ENCODE measurements around the gene GHR.
A peak's percentile ranks its signal among the peaks of the same experiment; 100 is the strongest.

Gene GHR

DNA sequence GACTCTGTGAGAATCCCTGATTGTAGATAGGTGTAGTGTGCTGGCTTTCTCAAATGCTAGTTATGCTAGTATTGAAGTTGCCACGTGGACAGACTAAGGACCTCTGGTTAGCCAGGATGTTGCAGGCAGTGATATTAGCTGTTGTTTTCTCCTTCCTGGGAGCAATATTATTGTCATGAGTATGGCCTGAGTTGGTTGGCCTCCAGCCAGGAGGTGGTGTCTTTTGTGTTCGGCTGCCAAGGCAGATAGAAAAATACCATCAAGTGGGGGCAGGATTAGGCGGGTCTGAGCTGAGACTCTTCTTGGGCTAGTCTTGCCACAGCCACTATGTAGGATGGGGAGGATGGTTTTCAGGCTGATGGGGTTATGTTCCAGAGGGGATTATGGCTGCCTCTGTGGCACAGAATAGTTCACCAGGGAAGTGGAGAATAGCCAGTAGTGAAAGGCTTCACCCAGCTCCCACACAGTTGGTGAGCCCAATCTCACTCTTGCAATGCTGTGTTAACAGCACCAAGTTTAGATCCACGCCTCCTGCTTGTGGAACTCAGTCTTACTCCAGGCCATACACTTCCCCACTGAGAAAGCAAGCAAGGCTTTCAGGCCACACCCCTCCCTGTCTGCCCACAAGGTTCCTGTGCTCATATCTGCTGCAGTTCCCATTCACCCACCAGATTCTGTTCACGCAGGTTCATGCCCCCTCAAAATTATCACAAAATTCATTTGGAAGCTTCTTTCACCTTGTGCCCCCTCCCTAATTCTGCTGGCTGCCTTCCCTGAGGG lies 31.2 kb downstream of the GHR start:
- DNase-seq: no peak
- intact Hi-C loops (cut with DNase I): no loop called here

DNA sequence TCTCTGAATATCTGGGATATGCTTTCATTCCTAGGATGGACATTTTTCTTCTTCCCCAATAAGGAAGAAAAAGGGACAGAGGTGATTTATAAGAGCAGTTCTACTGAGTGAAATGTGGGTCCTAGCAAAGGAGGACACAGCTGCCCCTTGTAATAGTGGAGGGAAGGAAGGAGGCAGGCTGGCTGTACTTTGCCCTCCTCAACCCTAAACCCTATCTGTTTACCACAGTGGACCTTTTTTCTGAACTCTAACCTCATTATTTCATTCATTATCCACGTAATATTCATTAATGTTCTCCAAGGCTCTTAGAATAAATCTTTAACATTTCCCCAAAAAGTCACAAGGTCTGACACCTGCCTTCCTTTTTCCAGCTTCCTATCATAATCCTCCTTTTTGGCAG lies 37.8 kb downstream of the GHR start:
- intact Hi-C loops (cut with DNase I): no loop called here
- no peak for DNase-seq

- intact Hi-C loops (cut with DNase I): no loop called here
- DNase-seq: no peak
Measured at GRCh38 chr5:42461507-42461906, 38.3 kb downstream of the GHR start.

GRCh38 chr5:42462083-42462482 lies 38.8 kb downstream of the GHR start:
- intact Hi-C loops (cut with DNase I): no loop called here
- DNase-seq: no peak

- intact Hi-C loops (cut with DNase I): no loop called here
- DNase-seq: no peak
Measured at GRCh38 chr5:42467572-42467971, 44.3 kb downstream of the GHR start.

DNA sequence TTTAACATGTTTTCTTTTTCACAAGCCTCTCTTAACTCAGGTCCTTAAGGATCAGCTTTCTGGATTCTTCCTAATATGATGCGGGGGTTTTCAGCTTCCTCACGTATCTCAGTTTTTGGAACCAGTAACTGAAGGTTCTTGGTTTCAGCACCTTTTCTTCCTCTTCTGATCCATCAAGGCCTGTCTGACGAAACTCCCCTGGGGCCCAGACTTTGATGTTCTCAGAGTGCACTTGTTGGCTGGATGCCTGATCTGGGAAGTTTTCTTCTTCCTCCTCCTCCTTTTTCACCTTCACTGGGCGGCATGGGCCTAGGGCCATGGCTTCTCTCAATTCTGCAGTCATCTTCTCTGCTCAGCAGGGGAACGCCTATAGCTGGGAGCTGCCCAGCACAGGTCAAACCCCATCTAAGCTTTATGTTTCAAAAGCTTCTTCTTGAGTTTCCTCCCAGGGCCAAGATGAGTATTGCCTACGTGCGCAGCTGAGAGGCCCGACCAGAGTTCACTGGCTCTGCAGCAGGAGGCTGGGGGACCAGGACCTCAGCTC lies 44.8 kb downstream of the GHR start:
- intact Hi-C loops (cut with DNase I): no loop called here
- DNase-seq: no peak

DNA sequence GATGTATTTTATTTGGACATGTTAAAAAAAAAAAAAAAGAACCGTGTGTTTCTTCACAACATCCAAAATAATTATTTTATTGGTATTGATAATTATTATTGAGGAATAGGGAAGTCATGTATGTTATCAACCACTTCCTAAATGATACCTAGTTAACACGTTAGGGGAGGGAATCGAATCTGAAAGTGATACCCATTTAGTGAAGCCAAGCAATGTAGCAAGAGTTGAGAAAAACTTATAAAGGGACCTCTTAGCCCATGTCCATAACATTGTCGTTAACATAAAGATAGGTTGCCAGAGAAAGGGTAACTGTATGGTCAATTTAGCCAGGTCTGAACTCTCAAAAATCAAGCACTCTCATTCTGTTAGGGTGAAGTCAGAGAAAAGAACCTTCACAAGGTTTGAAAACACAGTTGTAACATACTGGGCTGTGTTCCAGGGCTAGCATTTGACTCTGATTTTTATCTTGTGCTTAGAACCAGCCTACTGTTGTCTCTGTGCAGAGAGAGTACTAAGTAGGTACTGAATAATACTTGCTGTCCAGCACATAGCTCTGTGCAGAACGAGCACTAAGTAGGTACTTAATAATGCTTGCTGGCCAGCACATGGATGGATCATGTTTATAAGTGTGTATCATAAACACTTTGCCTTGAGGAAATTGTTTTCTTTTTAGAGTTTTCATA lies 60.4 kb downstream of the GHR start:
- intact Hi-C loops (cut with DNase I): no loop called here

DNA sequence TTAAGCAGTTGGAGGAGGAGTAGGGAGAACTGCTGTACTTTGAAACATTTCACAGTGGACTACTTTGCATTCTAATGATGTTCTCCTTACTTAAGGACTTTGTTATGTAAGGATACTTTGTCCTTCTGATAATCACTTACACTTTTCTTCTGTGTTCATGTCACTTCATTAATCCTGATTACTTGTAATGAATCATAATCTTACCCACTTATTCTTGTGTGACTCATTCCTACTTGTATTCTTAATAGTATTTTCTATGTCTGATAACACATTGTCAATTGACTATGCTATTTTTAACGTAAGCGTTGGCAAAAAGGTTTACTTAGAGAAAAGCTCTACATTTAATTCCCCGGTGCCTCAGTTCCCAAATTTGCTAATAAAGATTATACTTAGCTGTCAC lies 63.8 kb downstream of the GHR start:
- DNase-seq: no peak
- intact Hi-C loops (cut with DNase I): no loop called here

More for the DNA sequence above, 60.4 kb downstream of the GHR start:
- no peak for DNase-seq

GRCh38 chr5:42487821-42488220 lies 64.6 kb downstream of the GHR start:
- DNase-seq: no peak
- intact Hi-C loops (cut with DNase I): no loop called here

DNA sequence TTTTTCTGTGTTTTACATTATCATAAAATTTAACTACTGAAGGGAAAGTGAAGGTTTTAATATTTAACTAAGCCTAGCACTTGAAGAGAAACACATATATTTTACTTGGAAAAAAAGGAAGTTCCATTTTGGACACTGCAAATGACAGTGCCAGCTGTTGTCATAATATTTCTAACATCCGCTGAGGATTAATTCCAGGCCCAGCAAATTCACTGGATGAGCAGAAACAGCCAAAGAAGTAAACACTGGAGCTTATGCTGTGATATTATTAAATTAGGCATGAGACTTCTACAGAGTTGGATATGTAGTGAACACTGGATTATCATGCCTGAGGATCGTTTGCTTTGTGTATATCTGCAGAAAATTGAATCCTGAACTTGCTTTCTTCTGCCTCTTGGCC lies 67.6 kb downstream of the GHR start:
- DNase-seq: no peak
- intact Hi-C loops (cut with DNase I): no loop called here

DNA sequence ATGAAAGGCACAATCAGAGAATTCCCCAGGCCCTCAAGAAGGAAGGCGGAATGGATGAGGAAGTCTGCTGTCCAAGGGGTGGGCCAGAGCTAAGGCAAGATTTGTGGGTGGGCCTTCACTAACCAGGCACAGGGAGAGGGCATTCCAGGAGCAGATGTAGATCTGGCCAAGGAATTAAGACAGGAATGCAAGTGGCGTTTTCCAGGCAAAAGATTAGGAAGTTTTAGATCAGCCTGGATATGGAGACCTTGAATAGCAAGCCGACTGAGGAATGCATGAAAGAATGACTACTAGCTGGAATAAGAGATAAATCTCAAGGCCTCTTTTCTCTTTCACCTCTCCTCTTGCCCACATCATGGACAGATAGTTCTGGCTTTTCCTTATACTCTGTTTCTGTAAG lies 68.5 kb downstream of the GHR start:
- DNase-seq: no peak
- intact Hi-C loops (cut with DNase I): no loop called here

DNA sequence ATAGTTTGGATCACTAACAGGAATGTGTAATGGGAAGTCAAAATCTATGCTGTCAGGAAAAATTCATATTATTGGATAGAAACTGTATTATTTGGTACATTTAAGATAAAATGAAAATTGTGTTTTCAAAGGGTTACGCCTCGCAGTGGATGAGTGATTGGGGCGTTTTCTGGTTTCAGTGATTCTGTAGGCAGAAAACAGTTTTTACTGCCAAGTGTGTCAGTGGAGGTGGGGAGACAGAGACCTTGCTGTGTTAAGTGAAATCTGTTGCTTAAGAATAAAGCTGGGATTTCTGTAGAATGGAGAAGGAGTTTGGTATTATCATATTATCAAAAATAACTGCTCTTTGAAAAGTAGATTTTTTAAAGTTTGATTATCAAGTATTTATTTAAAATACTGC lies 69.7 kb downstream of the GHR start:
- peak in 13 of 42 donors; percentile 6 to 56 (median 26) for DNase-seq
- intact Hi-C loops (cut with DNase I): no loop called here

DNA sequence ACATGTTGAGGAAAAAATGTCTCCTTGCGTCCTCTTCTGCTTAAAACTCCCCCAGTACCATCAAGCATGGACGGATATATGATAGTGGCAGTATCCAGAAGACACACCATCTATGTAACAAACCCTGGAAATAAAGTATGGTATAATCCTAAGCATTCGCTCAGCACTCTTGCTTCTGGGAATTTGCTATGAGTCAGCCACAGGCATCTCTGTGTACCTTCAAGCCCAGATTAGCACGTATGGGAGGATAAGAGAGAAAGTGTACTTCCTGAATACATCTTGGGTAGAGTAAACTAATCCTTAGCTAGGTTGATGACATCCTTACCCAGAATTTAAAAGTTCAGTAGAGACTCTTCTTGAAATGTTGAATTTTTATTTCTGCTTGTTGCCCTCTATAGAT lies 71.2 kb downstream of the GHR start:
- intact Hi-C loops (cut with DNase I): no loop called here
- no peak for DNase-seq

DNA sequence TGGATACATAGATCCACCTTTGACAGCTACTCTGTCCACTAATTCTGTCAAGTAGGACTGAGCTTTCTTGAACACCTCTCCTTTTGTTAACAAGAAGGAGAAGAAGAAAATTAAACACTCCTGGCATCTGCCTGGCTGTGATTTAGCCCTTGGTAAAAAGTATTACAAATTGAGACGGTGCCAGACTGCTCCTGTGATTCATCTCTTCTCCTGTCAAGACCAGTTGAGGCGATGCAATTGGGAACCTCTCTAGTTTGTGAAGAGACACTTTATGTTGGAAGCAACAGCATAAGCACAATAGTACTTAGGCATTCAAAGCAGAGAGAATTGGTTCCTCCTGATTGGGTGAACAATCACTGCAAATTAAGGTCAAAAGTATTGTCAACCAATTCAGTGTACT lies 72.7 kb downstream of the GHR start:
- no peak for DNase-seq
- intact Hi-C loops (cut with DNase I): no loop called here

DNA sequence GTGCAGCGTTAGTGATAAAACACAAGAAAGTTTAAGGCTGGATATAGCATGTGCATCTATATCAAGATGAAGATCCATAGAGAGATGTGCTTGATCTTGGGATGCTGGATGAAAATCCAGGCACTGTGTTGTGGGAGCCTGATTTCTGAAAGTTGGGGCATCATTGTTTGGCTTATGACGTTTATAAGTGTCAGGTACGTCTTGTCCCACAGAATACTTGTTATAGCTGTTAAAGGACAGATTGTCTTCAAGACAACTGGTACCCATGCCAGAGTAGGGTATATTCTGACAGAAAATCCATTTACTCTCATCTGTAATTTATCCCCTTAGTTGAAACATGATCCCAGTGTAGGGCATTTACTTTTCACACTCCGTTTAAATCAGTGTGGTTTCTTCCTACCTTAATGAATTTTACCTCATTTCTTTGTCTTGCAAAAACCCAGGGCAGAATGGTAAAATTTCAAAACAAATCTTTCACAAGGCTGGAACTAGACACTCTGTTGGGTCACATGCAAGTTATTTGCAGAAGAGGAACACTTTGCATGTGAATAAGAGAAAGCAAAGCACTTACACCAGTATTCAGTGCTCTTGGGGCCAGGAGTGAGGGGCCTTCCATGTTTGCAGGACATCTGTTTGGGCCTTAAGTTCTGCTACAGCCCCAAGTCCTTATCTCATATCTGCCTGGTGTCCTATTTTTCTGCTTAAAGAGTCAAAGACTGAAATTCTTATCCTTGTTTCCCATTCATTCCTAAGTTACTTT lies 73.3 kb downstream of the GHR start:
- no peak for DNase-seq
- intact Hi-C loops (cut with DNase I): no loop called here

GRCh38 chr5:42498000-42498399 lies 74.8 kb downstream of the GHR start:
- no peak for DNase-seq
- intact Hi-C loops (cut with DNase I): no loop called here

- intact Hi-C loops (cut with DNase I): no loop called here
- no peak for DNase-seq
Measured at GRCh38 chr5:42499016-42499415, 75.8 kb downstream of the GHR start.

- DNase-seq: no peak
- intact Hi-C loops (cut with DNase I): no loop called here
Measured at GRCh38 chr5:42500003-42500599, 76.9 kb downstream of the GHR start.

DNA sequence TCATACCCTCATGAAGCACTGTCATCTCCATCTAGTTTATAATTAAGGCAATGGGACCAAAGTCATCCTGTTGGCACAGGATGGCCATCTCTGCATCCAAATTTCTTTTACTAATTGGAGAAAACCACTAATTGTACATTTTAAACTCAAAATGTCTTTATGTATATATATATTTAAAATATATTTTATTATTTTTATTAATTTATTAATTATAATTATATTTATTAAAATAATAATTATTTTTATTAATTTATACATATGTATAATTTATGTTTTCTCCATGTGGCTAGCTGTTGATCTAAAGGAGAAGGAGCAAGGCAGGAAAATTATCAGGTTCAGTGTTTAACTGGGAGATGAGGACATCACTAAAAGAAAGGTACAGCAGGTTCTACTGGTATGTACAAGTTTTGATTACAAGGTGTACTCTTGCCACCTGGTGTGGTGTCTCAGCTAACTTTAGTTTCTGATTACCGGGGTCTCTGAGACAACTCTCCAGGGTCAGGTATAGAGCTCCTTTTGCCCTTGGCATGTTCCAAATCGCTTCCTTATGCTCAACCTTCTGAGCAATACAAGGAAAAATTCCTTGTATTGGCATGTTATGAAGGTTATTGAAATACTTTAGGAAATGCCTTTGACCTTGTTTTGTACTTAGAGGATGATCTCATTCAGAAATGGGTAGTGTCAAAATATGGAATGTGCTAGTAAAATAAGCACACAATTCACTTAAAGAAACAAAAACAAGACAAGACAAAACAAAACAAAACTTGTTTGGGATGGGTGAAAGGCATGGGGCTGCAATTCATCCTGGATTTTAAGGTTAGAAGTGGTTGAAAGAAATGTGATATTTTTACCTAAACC lies 79.6 kb downstream of the GHR start:
- intact Hi-C loops (cut with DNase I): no loop called here

More for the DNA sequence above, 79.6 kb downstream of the GHR start:
- no peak for DNase-seq
